Caco-2 (cell line): Measurements from ENCODE around the gene DIO3. TPM values are rescaled to one million over a fixed set of nuclear protein-coding genes. Genes with fewer than 3 reads are reported as not detected.

Source experiments
- BruUV-seq: library from RNA; stranded (reverse); fragments of 400-500 nt; replicated peaks from 2 replicates; lab custom pipeline; 2021; lab: Mats Ljungman, UMichigan
- CTCF ChIA-PET: fragments of 300-600 bp; sonication (Branson Sonifier 250); formaldehyde crosslinking; loops from one replicate; lab custom pipeline; 2022; ENCODE audit warnings: antibody characterized with exemption; lab: Charles Lee
- POLR2A ChIA-PET: fragments of 300-600 bp; sonication (Branson Sonifier 250); formaldehyde crosslinking; loops from one replicate; lab custom pipeline; 2022; ENCODE audit warnings: antibody characterized with exemption; lab: Charles Lee
- DNase-seq, 2 experiments: peaks; one replicate each; pipeline versions ENCODE4 v3.0.0 to v3.0.0-alpha.2; 2020 to 2022
- H3K27me3 ChIP-seq: replicated peaks from 2 replicates; pipeline ENCODE4 v1.6.0; 2011; ENCODE audit warnings: low read length; ENCODE audit not compliant: control insufficient read depth, insufficient read depth
- H3K36me3 ChIP-seq: 2 replicates; pipeline ENCODE4 v1.5.1; 2011; ENCODE audit warnings: low read length; ENCODE audit not compliant: control insufficient read depth, insufficient read depth
- H3K4me1 ChIP-seq: fragments of 250-450 bp; sonication (Bioruptor Pico); 2 replicates; pipeline ENCODE4 v1.5.1; 2020; ENCODE audit warnings: mild to moderate bottlenecking
- H3K4me3 ChIP-seq: 2 replicates; pipeline ENCODE4 v1.5.1; 2011; ENCODE audit warnings: low read depth, mild to moderate bottlenecking, control low read depth, low read length
- H3K9me3 ChIP-seq: fragments of 250-450 bp; sonication (Bioruptor Pico); 2 replicates; pipeline ENCODE4 v1.5.1; 2020; ENCODE audit warnings: mild to moderate bottlenecking, moderate library complexity
- H3K27ac Mint-ChIP-seq: one replicate; pipeline ENCODE4 v1.8.0; 2022; ENCODE audit warnings: mixed read lengths; ENCODE audit not compliant: unreplicated experiment
- H3K27me3 Mint-ChIP-seq: one replicate; pipeline ENCODE4 v1.8.0; 2022; ENCODE audit warnings: mixed read lengths; ENCODE audit not compliant: insufficient read depth, unreplicated experiment
- H3K36me3 Mint-ChIP-seq: one replicate; pipeline ENCODE4 v1.8.0; 2022; ENCODE audit warnings: mild to moderate bottlenecking, mixed read lengths; ENCODE audit not compliant: insufficient read depth, unreplicated experiment
- H3K4me1 Mint-ChIP-seq: one replicate; pipeline ENCODE4 v1.8.0; 2022; ENCODE audit warnings: low read depth, mixed read lengths; ENCODE audit not compliant: unreplicated experiment
- H3K4me3 Mint-ChIP-seq: one replicate; pipeline ENCODE4 v1.8.0; 2022; ENCODE audit warnings: mild to moderate bottlenecking, moderate library complexity, mixed read lengths; ENCODE audit not compliant: unreplicated experiment
- H3K9me3 Mint-ChIP-seq: one replicate; pipeline ENCODE4 v1.8.0; 2022; ENCODE audit warnings: mixed read lengths; ENCODE audit not compliant: unreplicated experiment
- intact Hi-C: fragments of 100-400 bp; cut with micrococcal nuclease; formaldehyde crosslinking; loops from one replicate; pipeline ENCODE4 v1.10.0; 2022; ENCODE audit not compliant: unreplicated experiment
- total RNA-seq: library from RNA; stranded (reverse); gene quantifications from 2 replicates; pipeline ENCODE4 v1.2.3, GENCODE V29; 2022
- TF ChIP-seq, protein P1 (sequence below), 2 experiments: fragments of 200-600 bp in 1 of 2; IDR thresholded peaks; 1 replicate in 1 of 2; 2 replicates in 1 of 2; pipeline versions ENCODE4 v1.5.1 to v1.8.0; 2011 to 2022; ENCODE audit warnings: antibody characterized with exemption in 1 of 2, control low read depth in 1 of 2, inconsistent platforms in 1 of 2, low read depth in 1 of 2, low read length in 1 of 2, mild to moderate bottlenecking in 1 of 2, moderate library complexity in 1 of 2; ENCODE audit not compliant: insufficient read depth in 1 of 2, severe bottlenecking in 1 of 2, unreplicated experiment in 1 of 2

Gene DIO3
- total RNA-seq, 1 experiment from 2014 or later, result 0.41 TPM

DNA sequence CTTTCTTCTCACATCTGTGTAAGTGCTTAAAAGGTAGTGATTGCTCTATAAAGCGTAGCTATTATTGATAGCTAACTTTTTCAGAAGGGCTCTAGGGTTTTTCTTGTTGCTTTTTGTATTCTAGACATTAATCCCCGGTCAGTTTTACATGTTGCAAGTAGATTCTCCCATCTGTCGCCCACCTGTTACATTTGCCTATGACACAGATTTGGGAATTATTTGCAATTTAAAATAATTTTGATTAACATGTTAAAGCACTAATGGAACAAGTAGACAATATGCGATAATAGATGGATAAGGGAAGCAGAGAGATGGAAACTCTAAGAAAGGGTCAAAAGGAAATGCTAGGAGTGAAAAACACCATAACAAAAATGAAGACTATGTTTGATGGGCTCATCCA is 44.5 kb downstream of the DIO3 start:
- no peak for DNase-seq
- Mint-ChIP-seq H3K4me3 (no peak overlapping the region), H3K27me3 (peaks cover 23% of the 10 kb centered on the region), H3K4me1 (no peaks in the 10 kb centered on the region), H3K27ac (no peak overlapping the region), H3K9me3 (no peaks in the 10 kb centered on the region), H3K36me3 (no peaks in the 10 kb centered on the region)
- intact Hi-C loops, result no loop called here
- no TSS peak for BruUV-seq
- Histone ChIP-seq H3K4me1 (no peaks in the 10 kb centered on the region), H3K4me3 (no peak overlapping the region), H3K36me3 (no peaks in the 10 kb centered on the region), H3K9me3 (no peaks in the 10 kb centered on the region), H3K27me3 (no peaks in the 10 kb centered on the region)
- ChIA-PET POLR2A (no interaction called here), CTCF (no interaction called here)
- TF ChIP-seq, protein P1, sequence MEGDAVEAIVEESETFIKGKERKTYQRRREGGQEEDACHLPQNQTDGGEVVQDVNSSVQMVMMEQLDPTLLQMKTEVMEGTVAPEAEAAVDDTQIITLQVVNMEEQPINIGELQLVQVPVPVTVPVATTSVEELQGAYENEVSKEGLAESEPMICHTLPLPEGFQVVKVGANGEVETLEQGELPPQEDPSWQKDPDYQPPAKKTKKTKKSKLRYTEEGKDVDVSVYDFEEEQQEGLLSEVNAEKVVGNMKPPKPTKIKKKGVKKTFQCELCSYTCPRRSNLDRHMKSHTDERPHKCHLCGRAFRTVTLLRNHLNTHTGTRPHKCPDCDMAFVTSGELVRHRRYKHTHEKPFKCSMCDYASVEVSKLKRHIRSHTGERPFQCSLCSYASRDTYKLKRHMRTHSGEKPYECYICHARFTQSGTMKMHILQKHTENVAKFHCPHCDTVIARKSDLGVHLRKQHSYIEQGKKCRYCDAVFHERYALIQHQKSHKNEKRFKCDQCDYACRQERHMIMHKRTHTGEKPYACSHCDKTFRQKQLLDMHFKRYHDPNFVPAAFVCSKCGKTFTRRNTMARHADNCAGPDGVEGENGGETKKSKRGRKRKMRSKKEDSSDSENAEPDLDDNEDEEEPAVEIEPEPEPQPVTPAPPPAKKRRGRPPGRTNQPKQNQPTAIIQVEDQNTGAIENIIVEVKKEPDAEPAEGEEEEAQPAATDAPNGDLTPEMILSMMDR (IDR thresholded peaks at IDR 0.05; ENCODE audit: insufficient read depth in 1 of 2, low read depth in 1 of 2, low read length in 1 of 2, severe bottlenecking in 1 of 2, unreplicated experiment in 1 of 2), result no peak

Other genes with a start within 250 kb of the DIO3 start
- 86.8 and 97.5 TPM in 2 replicates for gene PPP2R5C, start 200.2 kb downstream of the DIO3 start, total RNA-seq